CD4-positive, alpha-beta T cell (primary cell): ENCODE measurements around the gene ARCN1. TPM values are rescaled to one million over a fixed set of nuclear protein-coding genes. Genes with fewer than 3 reads are reported as not detected.

Source experiments
- ATAC-seq: fragments of 200-7000 bp; cut with Tn5 transposase; one replicate; pipeline ENCODE4 v1.10.0; 2022; ENCODE audit warnings: mild to moderate bottlenecking; ENCODE audit not compliant: poor library complexity
- CTCF ChIA-PET: fragments of 350-600 bp; sonication (Branson Sonifier 250); formaldehyde crosslinking; loops from one replicate; lab custom pipeline; 2021; ENCODE audit warnings: antibody characterized with exemption, inconsistent platforms; lab: Charles Lee
- POLR2A ChIA-PET: fragments of 350-600 bp; sonication (Branson Sonifier 250); formaldehyde crosslinking; loops from one replicate; lab custom pipeline; 2021; ENCODE audit warnings: antibody characterized with exemption, inconsistent platforms; lab: Charles Lee
- DNase-seq, 14 experiments: peaks; one replicate each; pipeline ENCODE4 v3.0.0-alpha.2; 2013 to 2020; ENCODE audit warnings: mixed read lengths in 2 of 14
- H3K27ac ChIP-seq, 2 donors: one replicate each; pipeline versions ENCODE4 v1.5.1 to v1.7.0; 2013; ENCODE audit warnings: low read length in 2 of 2, low read depth in 1 of 2, mild to moderate bottlenecking in 1 of 2
- H3K27me3 ChIP-seq, 2 experiments: 1 replicate in 1 of 2; 2 replicates in 1 of 2; pipeline versions ENCODE4 v1.6.1 to v1.7.0; 2013; ENCODE audit warnings: low read length in 2 of 2, control low read depth in 1 of 2, mild to moderate bottlenecking in 1 of 2, moderate library complexity in 1 of 2; ENCODE audit not compliant: insufficient read depth in 2 of 2, control insufficient read depth in 1 of 2
- H3K36me3 ChIP-seq: one replicate; pipeline ENCODE4 v1.6.1; 2013; ENCODE audit warnings: low read length, control low read depth; ENCODE audit not compliant: insufficient read depth
- H3K4me1 ChIP-seq: one replicate; pipeline ENCODE4 v1.6.1; 2013; ENCODE audit warnings: low read length, control low read depth; ENCODE audit not compliant: insufficient read depth
- H3K4me3 ChIP-seq: one replicate; pipeline ENCODE4 v1.5.1; 2013; ENCODE audit warnings: mild to moderate bottlenecking, low read length, moderate library complexity
- H3K9me3 ChIP-seq, 2 experiments: 1 replicate in 1 of 2; 2 replicates in 1 of 2; pipeline versions ENCODE4 v1.6.1 to v1.7.0; 2013; ENCODE audit warnings: low read length in 2 of 2, mild to moderate bottlenecking in 2 of 2, control low read depth in 1 of 2, moderate library complexity in 1 of 2; ENCODE audit not compliant: control insufficient read depth in 1 of 2, insufficient read depth in 1 of 2
- H3K27ac Mint-ChIP-seq: one replicate; pipeline ENCODE4 v1.8.0; 2020; ENCODE audit warnings: mixed read lengths
- H3K27me3 Mint-ChIP-seq: one replicate; pipeline ENCODE4 v1.8.0; 2021; ENCODE audit warnings: mixed read lengths
- H3K36me3 Mint-ChIP-seq: one replicate; pipeline ENCODE4 v1.8.0; 2021; ENCODE audit warnings: low read depth, mixed read lengths
- H3K4me1 Mint-ChIP-seq: one replicate; pipeline ENCODE4 v1.8.0; 2021; ENCODE audit warnings: low read depth, mixed read lengths
- H3K4me3 Mint-ChIP-seq: one replicate; pipeline ENCODE4 v1.8.0; 2020; ENCODE audit warnings: mild to moderate bottlenecking, mixed read lengths
- H3K9me3 Mint-ChIP-seq: one replicate; pipeline ENCODE4 v1.8.0; 2020; ENCODE audit warnings: mixed read lengths
- intact Hi-C, 2 experiments: fragments of 100-400 bp; cut with DNase I in 1 of 2; cut with micrococcal nuclease in 1 of 2; formaldehyde crosslinking; loops; one replicate each; pipeline versions ENCODE4 v1.15.1 to v1.9.0; 2023 to 2025; cut with DNase I, micrococcal nuclease
- total RNA-seq, 174 experiments: library from RNA in 2 of 174; stranded (reverse) in 2 of 174; gene quantifications; one replicate each; pipeline ENCODE4 v1.2.3 and lab custom pipeline; 2021 to 2026
- TF ChIP-seq, protein P1 (sequence below): fragments of 200-600 bp; IDR thresholded peaks from one replicate; pipeline ENCODE4 v1.8.0; 2022; ENCODE audit warnings: antibody characterized with exemption, mild to moderate bottlenecking

ARCN1 gene
- total RNA-seq, 2 experiments from 2014 or later: 73.7 to 78.6 TPM

DNA sequence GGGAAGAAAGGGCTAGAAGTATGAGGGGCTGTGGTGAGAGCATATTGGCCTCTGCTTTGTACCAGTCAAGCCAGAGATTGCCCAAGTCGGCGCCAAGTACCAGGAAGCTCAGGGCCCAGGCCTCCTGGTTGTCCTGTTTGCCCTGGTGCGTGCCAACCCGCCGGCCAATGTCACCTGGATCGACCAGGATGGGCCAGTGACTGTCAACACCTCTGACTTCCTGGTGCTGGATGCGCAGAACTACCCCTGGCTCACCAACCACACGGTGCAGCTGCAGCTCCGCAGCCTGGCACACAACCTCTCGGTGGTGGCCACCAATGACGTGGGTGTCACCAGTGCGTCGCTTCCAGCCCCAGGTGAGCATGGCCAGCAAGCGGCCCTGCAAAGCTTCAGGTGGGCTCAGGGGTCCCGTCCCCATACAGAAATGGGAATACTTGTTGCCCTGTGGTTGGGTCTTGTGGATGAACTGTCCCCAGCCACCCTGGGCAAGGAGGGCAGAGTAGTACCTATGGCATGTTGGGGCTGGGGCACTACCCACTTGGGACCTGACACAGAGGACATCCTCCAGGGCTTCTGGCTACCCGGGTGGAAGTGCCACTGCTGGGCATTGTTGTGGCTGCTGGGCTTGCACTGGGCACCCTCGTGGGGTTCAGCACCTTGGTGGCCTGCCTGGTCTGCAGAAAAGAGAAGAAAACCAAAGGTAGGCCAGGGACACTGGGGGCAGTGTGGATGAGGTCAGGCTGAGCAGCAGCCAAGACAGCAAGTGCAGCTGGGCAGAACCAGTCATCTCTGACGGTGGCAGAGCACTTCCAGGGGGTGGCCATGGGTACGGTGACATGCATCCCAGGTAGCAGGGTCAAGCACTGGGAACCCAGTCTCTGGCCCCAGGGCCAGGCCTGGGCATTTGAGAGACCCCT is 39.1 kb upstream of the ARCN1 start:
- POLR2A ChIA-PET: no interaction called here
- TF ChIP-seq, protein P1, sequence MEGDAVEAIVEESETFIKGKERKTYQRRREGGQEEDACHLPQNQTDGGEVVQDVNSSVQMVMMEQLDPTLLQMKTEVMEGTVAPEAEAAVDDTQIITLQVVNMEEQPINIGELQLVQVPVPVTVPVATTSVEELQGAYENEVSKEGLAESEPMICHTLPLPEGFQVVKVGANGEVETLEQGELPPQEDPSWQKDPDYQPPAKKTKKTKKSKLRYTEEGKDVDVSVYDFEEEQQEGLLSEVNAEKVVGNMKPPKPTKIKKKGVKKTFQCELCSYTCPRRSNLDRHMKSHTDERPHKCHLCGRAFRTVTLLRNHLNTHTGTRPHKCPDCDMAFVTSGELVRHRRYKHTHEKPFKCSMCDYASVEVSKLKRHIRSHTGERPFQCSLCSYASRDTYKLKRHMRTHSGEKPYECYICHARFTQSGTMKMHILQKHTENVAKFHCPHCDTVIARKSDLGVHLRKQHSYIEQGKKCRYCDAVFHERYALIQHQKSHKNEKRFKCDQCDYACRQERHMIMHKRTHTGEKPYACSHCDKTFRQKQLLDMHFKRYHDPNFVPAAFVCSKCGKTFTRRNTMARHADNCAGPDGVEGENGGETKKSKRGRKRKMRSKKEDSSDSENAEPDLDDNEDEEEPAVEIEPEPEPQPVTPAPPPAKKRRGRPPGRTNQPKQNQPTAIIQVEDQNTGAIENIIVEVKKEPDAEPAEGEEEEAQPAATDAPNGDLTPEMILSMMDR: no peak
- ATAC-seq (no peak), DNase-seq (peak in 1 of 14 experiments; percentile 20)
- Mint-ChIP-seq H3K9me3 (no peaks in the 10 kb centered on the region), H3K4me3 (peak overlapping the region; percentile 96), H3K27me3 (no peaks in the 10 kb centered on the region), H3K4me1 (peaks cover 27% of the 10 kb centered on the region), H3K36me3 (peaks cover 12% of the 10 kb centered on the region), H3K27ac (peak overlapping the region; percentile 97)
- no peak overlapping the region for H3K27ac ChIP-seq
- intact Hi-C loops: loop anchor here (2.0 to 5.0 kb wide), 2 partner anchors 32 to 34 kb away; partner anchors contain the start of gene IFT46 (in 2 of the 2)
- H3K36me3 ChIP-seq: peaks cover 2% of the 10 kb centered on the region
- no peaks in the 10 kb centered on the region for H3K9me3 ChIP-seq
- H3K27me3 ChIP-seq: no peaks in the 10 kb centered on the region
- no peak overlapping the region for H3K4me3 ChIP-seq
- CTCF ChIA-PET: no interaction called here
- peaks cover 29% of the 10 kb centered on the region for H3K4me1 ChIP-seq

DNA sequence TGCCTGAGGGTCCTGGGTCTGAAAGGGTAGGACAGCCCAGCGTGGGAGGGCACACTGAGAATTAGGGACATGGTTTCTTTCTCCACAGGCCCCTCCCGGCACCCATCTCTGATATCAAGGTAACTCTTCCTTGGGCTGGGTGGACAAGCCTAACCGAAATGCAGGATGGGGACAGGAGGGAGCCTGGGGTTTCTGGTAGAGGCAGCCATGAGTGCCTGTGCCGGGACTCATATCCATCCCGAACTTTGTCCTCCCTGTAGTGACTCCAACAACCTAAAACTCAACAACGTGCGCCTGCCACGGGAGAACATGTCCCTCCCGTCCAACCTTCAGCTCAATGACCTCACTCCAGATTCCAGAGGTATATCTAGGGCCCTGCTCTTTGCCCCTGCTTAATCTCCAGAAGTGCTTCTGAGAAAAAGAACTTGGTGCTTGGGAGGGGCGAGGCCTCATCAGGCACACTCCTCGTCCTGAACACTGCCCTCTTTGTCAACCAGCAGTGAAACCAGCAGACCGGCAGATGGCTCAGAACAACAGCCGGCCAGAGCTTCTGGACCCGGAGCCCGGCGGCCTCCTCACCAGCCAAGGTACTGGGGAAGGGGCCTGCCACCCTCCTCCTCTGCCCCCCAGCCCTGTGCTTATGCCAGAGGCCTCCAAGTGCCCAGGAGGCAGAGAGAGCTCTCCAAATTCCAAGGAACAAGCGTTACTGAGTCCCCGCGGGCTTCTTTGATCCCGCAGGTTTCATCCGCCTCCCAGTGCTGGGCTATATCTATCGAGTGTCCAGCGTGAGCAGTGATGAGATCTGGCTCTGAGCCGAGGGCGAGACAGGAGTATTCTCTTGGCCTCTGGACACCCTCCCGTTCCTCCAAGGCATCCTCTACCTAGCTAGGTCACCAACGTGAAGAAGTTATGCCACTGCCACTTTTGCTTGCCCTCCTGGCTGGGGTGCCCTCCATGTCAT is 38.2 kb upstream of the ARCN1 start:
- ChIA-PET POLR2A (no interaction called here), CTCF (no interaction called here)
- H3K4me3 Mint-ChIP-seq: peak overlapping the region; percentile 51
- H3K4me1 ChIP-seq: peaks cover 24% of the 10 kb centered on the region
- H3K36me3 ChIP-seq: peaks cover 2% of the 10 kb centered on the region
- no peaks in the 10 kb centered on the region for H3K27me3 ChIP-seq
- peaks cover 23% of the 10 kb centered on the region for H3K4me1 Mint-ChIP-seq
- ATAC-seq (no peak), DNase-seq (no peak)
- intact Hi-C loops: loop anchor here (2.0 to 5.0 kb wide), 2 partner anchors 31 to 33 kb away; partner anchors contain the start of gene IFT46 (in 2 of the 2)
- no peak overlapping the region for H3K27ac Mint-ChIP-seq
- TF ChIP-seq, protein P1: no peak
- no peaks in the 10 kb centered on the region for H3K27me3 Mint-ChIP-seq
- H3K9me3 ChIP-seq: no peaks in the 10 kb centered on the region
- no peak overlapping the region for H3K4me3 ChIP-seq
- no peak overlapping the region for H3K27ac ChIP-seq
- no peaks in the 10 kb centered on the region for H3K9me3 Mint-ChIP-seq
- H3K36me3 Mint-ChIP-seq: peaks cover 12% of the 10 kb centered on the region

DNA sequence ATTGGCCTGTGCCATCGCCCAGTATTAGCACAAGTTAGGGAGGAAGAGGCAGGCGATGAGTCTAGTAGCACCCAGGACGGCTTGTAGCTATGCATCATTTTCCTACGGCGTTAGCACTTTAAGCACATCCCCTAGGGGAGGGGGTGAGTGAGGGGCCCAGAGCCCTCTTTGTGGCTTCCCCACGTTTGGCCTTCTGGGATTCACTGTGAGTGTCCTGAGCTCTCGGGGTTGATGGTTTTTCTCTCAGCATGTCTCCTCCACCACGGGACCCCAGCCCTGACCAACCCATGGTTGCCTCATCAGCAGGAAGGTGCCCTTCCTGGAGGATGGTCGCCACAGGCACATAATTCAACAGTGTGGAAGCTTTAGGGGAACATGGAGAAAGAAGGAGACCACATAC is 36.9 kb upstream of the ARCN1 start:
- TF ChIP-seq, protein P1: no peak
- H3K9me3 Mint-ChIP-seq: no peaks in the 10 kb centered on the region
- intact Hi-C loops: no loop called here
- no peaks in the 10 kb centered on the region for H3K27me3 ChIP-seq
- H3K27me3 Mint-ChIP-seq: no peaks in the 10 kb centered on the region
- POLR2A ChIA-PET: interaction anchor here (0.9 kb wide), 1 partner anchor 21 kb away, joined by 3 read pairs; no protein-coding TSS in a partner anchor
- peaks cover 2% of the 10 kb centered on the region for H3K36me3 ChIP-seq
- H3K9me3 ChIP-seq: no peaks in the 10 kb centered on the region
- peaks cover 10% of the 10 kb centered on the region for H3K4me1 Mint-ChIP-seq
- CTCF ChIA-PET: no interaction called here
- peaks cover 12% of the 10 kb centered on the region for H3K4me1 ChIP-seq
- H3K27ac Mint-ChIP-seq: no peak overlapping the region
- DNase-seq: no peak
- peaks cover 8% of the 10 kb centered on the region for H3K36me3 Mint-ChIP-seq
- no peak for ATAC-seq
- peak overlapping the region; percentile 30 for H3K4me3 Mint-ChIP-seq
- H3K27ac ChIP-seq: no peak overlapping the region
- H3K4me3 ChIP-seq: no peak overlapping the region
